Measurements from ENCODE around the gene CRYBG2. TPM values are rescaled to one million over a fixed set of nuclear protein-coding genes. Genes with fewer than 3 reads are reported as not detected.

Gene CRYBG2
- polyA plus RNA-seq, 1 donor from 2014 or later, result 2.5 TPM

GRCh38 chr1:26327956-26328362 lies 26.0 kb downstream of the CRYBG2 start:
- Histone ChIP-seq H3K4me3 (ENCODE audit: low read length) (no peak overlapping the region), H4K20me1 (ENCODE audit: insufficient read depth) (no peaks in the 10 kb centered on the region)
- no peak for TF ChIP-seq EP300 (conservative IDR thresholded peaks at IDR 0.05; ENCODE audit: poor library complexity, severe bottlenecking)
- no peak for TF ChIP-seq MXI1 (conservative IDR thresholded peaks at IDR 0.05; ENCODE audit: poor library complexity, severe bottlenecking)
- TF ChIP-seq EZH2 (IDR thresholded peaks at IDR 0.05; ENCODE audit: borderline replicate concordance, insufficient read depth, low read length, poor library complexity, severe bottlenecking), result no peak
- no peak for TF ChIP-seq POLR2AphosphoS5 (IDR thresholded peaks at IDR 0.05)
- no peak for TF ChIP-seq RAD21 (conservative IDR thresholded peaks at IDR 0.05)
- TF ChIP-seq CTCF (IDR thresholded peaks at IDR 0.05; ENCODE audit: poor library complexity, severe bottlenecking), result no peak
- TF ChIP-seq REST (IDR thresholded peaks at IDR 0.05; ENCODE audit: borderline replicate concordance), result no peak
- TF ChIP-seq TAF1 (IDR thresholded peaks at IDR 0.05; ENCODE audit: low read depth), result no peak
- TF ChIP-seq SMC3 (conservative IDR thresholded peaks at IDR 0.05; ENCODE audit: poor library complexity), result no peak

GRCh38 chr1:26324550-26324949 lies 29.4 kb downstream of the CRYBG2 start:
- no peak overlapping the region for H3K4me3 ChIP-seq (ENCODE audit: low read length)
- TF ChIP-seq MXI1 (conservative IDR thresholded peaks at IDR 0.05; ENCODE audit: poor library complexity, severe bottlenecking), result no peak
- no peak for TF ChIP-seq SMC3 (conservative IDR thresholded peaks at IDR 0.05; ENCODE audit: poor library complexity)
- TF ChIP-seq POLR2AphosphoS5 (IDR thresholded peaks at IDR 0.05), result no peak
- no peak for TF ChIP-seq EP300 (conservative IDR thresholded peaks at IDR 0.05; ENCODE audit: poor library complexity, severe bottlenecking)
- no peak for TF ChIP-seq TAF1 (IDR thresholded peaks at IDR 0.05; ENCODE audit: low read depth)
- TF ChIP-seq CTCF (IDR thresholded peaks at IDR 0.05; ENCODE audit: poor library complexity, severe bottlenecking), result no peak
- no peak for TF ChIP-seq EZH2 (IDR thresholded peaks at IDR 0.05; ENCODE audit: borderline replicate concordance, insufficient read depth, low read length, poor library complexity, severe bottlenecking)
- no peak for TF ChIP-seq REST (IDR thresholded peaks at IDR 0.05; ENCODE audit: borderline replicate concordance)
- no peak for TF ChIP-seq RAD21 (conservative IDR thresholded peaks at IDR 0.05)
- no peaks in the 10 kb centered on the region for H3F3A ChIP-seq (ENCODE audit: insufficient read depth, low read length, poor library complexity, severe bottlenecking)
- no peaks in the 10 kb centered on the region for H4K20me1 ChIP-seq (ENCODE audit: insufficient read depth)
- no peaks in the 10 kb centered on the region for H3K36me3 ChIP-seq (ENCODE audit: insufficient read depth, low read length)
- no peak overlapping the region for H3K4me2 ChIP-seq (ENCODE audit: low read length)
- no peak overlapping the region for H3K27ac ChIP-seq (ENCODE audit: low read length)
- no peaks in the 10 kb centered on the region for H3K27me3 ChIP-seq (ENCODE audit: insufficient read depth, low read depth, low read length)
- H2AFZ ChIP-seq (ENCODE audit: low read depth, low read length), result no peak overlapping the region
- no peaks in the 10 kb centered on the region for H3K79me2 ChIP-seq (replicated peaks; ENCODE audit: insufficient read depth, low read length)
- H3K9me2 ChIP-seq (ENCODE audit: insufficient read depth, low read length), result no peaks in the 10 kb centered on the region
- H3K9ac ChIP-seq (ENCODE audit: low read length), result no peak overlapping the region
- no peaks in the 10 kb centered on the region for H3K9me3 ChIP-seq (ENCODE audit: low read length)

More at GRCh38 chr1:26327956-26328362, 26.0 kb downstream of the CRYBG2 start:
- Histone ChIP-seq H3K9me2 (ENCODE audit: insufficient read depth, low read length) (no peaks in the 10 kb centered on the region), H3K9ac (ENCODE audit: low read length) (no peak overlapping the region), H3F3A (ENCODE audit: insufficient read depth, low read length, poor library complexity, severe bottlenecking) (no peaks in the 10 kb centered on the region), H3K36me3 (ENCODE audit: insufficient read depth, low read length) (no peaks in the 10 kb centered on the region), H3K79me2 (replicated peaks; ENCODE audit: insufficient read depth, low read length) (no peaks in the 10 kb centered on the region), H3K27me3 (ENCODE audit: insufficient read depth, low read depth, low read length) (no peaks in the 10 kb centered on the region), H3K9me3 (ENCODE audit: low read length) (no peaks in the 10 kb centered on the region), H3K27ac (ENCODE audit: low read length) (no peak overlapping the region), H3K4me2 (ENCODE audit: low read length) (no peak overlapping the region), H2AFZ (ENCODE audit: low read depth, low read length) (no peak overlapping the region)

Measured in neural cell (in vitro differentiated cells).